ENCODE results near the gene RXRA. TPM values are rescaled to one million over a fixed set of nuclear protein-coding genes. Genes with fewer than 3 reads are reported as not detected.

Gene RXRA
- polyA plus RNA-seq, 1 of the 3 experiments (the other 2 are of a cell fraction) = 7.6 TPM

GRCh38 chr9:134278286-134278685 is 48.0 kb upstream of the RXRA start:
- WGBS (ENCODE audit: low lambda C conversion rate) = 86% methylated on average over 5 of the region's 7 CpGs
- Histone ChIP-seq H3K4me2 (no peak overlapping the region), H3K27me3 (ENCODE audit: insufficient read depth) (no peaks in the 10 kb centered on the region), H3K79me2 (ENCODE audit: insufficient read depth) (no peaks in the 10 kb centered on the region), H3F3A (replicated peaks; ENCODE audit: insufficient read depth) (no peaks in the 10 kb centered on the region), H3K27ac (ENCODE audit: low read depth in 2 of 2, low read length in 1 of 2) (no peak overlapping the region), H3K9me2 (no peaks in the 10 kb centered on the region), H3K4me1 (ENCODE audit: control insufficient read depth in 1 of 2, insufficient read depth in 2 of 2, low read depth in 1 of 2, low read length in 1 of 2) (peaks cover 0 to 7% of the 10 kb centered on the region in 2 experiments; a peak in 1 of 4 replicates), H3K4me3 (ENCODE audit: low read depth in 2 of 2, low read length in 1 of 2) (no peak overlapping the region), H3K9ac (no peak overlapping the region), H3K9me3 (no peaks in the 10 kb centered on the region), H4K20me1 (ENCODE audit: insufficient read depth) (no peaks in the 10 kb centered on the region), H3K36me3 (replicated peaks in 1 of 2; ENCODE audit: control insufficient read depth in 1 of 2, insufficient read depth in 2 of 2, low read length in 1 of 2) (no peaks in the 10 kb centered on the region), H2AFZ (ENCODE audit: low read depth) (no peak overlapping the region)
- ChIA-PET CTCF (interaction anchor here (0.9 kb wide), 1 partner anchor 171 kb away, joined by 3 read pairs; no protein-coding TSS in a partner anchor), POLR2A (no interaction called here)
- no peak for DNase-seq
- TF ChIP-seq POLR2AphosphoS5 (IDR thresholded peaks at IDR 0.05; ENCODE audit: low read depth, low read length) (no peak), GABPA (IDR thresholded peaks at IDR 0.05; ENCODE audit: low read depth) (no peak), GATA2 (CRISPR knock-in tag; IDR thresholded peaks at IDR 0.05) (no peak), PBX3 (IDR thresholded peaks at IDR 0.05) (no peak), TEAD4 (IDR thresholded peaks at IDR 0.05; ENCODE audit: borderline replicate concordance, insufficient read depth) (no peak), RCOR1 (IDR thresholded peaks at IDR 0.05; ENCODE audit: low read length) (no peak), NFIC (IDR thresholded peaks at IDR 0.05; ENCODE audit: borderline replicate concordance) (no peak), YY1 (IDR thresholded peaks at IDR 0.05; ENCODE audit: low read depth) (no peak), USF2 (IDR thresholded peaks at IDR 0.05; ENCODE audit: borderline replicate concordance, low read depth, low read length) (no peak), MXI1 (IDR thresholded peaks at IDR 0.05; ENCODE audit: low read depth, low read length) (no peak), EZH2phosphoT487 (IDR thresholded peaks at IDR 0.05; ENCODE audit: borderline replicate concordance, low read depth) (no peak), JUND (IDR thresholded peaks at IDR 0.05) (no peak), FOXM1 (IDR thresholded peaks at IDR 0.05; ENCODE audit: low read depth) (no peak), FOSL2 (IDR thresholded peaks at IDR 0.05; ENCODE audit: borderline replicate concordance, low read depth) (no peak), SMC3 (IDR thresholded peaks at IDR 0.05; ENCODE audit: low read depth, low read length) (no peak), USF1 (IDR thresholded peaks at IDR 0.05; ENCODE audit: borderline replicate concordance, low read depth) (no peak)
- TF ChIP-seq, protein P1, sequence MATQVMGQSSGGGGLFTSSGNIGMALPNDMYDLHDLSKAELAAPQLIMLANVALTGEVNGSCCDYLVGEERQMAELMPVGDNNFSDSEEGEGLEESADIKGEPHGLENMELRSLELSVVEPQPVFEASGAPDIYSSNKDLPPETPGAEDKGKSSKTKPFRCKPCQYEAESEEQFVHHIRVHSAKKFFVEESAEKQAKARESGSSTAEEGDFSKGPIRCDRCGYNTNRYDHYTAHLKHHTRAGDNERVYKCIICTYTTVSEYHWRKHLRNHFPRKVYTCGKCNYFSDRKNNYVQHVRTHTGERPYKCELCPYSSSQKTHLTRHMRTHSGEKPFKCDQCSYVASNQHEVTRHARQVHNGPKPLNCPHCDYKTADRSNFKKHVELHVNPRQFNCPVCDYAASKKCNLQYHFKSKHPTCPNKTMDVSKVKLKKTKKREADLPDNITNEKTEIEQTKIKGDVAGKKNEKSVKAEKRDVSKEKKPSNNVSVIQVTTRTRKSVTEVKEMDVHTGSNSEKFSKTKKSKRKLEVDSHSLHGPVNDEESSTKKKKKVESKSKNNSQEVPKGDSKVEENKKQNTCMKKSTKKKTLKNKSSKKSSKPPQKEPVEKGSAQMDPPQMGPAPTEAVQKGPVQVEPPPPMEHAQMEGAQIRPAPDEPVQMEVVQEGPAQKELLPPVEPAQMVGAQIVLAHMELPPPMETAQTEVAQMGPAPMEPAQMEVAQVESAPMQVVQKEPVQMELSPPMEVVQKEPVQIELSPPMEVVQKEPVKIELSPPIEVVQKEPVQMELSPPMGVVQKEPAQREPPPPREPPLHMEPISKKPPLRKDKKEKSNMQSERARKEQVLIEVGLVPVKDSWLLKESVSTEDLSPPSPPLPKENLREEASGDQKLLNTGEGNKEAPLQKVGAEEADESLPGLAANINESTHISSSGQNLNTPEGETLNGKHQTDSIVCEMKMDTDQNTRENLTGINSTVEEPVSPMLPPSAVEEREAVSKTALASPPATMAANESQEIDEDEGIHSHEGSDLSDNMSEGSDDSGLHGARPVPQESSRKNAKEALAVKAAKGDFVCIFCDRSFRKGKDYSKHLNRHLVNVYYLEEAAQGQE (IDR thresholded peaks at IDR 0.05; ENCODE audit: low read depth, low read length) = no peak
- TF ChIP-seq, protein P2, sequence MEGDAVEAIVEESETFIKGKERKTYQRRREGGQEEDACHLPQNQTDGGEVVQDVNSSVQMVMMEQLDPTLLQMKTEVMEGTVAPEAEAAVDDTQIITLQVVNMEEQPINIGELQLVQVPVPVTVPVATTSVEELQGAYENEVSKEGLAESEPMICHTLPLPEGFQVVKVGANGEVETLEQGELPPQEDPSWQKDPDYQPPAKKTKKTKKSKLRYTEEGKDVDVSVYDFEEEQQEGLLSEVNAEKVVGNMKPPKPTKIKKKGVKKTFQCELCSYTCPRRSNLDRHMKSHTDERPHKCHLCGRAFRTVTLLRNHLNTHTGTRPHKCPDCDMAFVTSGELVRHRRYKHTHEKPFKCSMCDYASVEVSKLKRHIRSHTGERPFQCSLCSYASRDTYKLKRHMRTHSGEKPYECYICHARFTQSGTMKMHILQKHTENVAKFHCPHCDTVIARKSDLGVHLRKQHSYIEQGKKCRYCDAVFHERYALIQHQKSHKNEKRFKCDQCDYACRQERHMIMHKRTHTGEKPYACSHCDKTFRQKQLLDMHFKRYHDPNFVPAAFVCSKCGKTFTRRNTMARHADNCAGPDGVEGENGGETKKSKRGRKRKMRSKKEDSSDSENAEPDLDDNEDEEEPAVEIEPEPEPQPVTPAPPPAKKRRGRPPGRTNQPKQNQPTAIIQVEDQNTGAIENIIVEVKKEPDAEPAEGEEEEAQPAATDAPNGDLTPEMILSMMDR (IDR thresholded peaks at IDR 0.05) = no peak
- TF ChIP-seq, protein P3, sequence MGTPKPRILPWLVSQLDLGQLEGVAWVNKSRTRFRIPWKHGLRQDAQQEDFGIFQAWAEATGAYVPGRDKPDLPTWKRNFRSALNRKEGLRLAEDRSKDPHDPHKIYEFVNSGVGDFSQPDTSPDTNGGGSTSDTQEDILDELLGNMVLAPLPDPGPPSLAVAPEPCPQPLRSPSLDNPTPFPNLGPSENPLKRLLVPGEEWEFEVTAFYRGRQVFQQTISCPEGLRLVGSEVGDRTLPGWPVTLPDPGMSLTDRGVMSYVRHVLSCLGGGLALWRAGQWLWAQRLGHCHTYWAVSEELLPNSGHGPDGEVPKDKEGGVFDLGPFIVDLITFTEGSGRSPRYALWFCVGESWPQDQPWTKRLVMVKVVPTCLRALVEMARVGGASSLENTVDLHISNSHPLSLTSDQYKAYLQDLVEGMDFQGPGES (IDR thresholded peaks at IDR 0.05; ENCODE audit: low read depth, low read length) = no peak
- TF ChIP-seq, protein P4, sequence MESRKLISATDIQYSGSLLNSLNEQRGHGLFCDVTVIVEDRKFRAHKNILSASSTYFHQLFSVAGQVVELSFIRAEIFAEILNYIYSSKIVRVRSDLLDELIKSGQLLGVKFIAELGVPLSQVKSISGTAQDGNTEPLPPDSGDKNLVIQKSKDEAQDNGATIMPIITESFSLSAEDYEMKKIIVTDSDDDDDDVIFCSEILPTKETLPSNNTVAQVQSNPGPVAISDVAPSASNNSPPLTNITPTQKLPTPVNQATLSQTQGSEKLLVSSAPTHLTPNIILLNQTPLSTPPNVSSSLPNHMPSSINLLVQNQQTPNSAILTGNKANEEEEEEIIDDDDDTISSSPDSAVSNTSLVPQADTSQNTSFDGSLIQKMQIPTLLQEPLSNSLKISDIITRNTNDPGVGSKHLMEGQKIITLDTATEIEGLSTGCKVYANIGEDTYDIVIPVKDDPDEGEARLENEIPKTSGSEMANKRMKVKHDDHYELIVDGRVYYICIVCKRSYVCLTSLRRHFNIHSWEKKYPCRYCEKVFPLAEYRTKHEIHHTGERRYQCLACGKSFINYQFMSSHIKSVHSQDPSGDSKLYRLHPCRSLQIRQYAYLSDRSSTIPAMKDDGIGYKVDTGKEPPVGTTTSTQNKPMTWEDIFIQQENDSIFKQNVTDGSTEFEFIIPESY (IDR thresholded peaks at IDR 0.05; ENCODE audit: borderline replicate concordance, low read depth) = no peak
